Measurements from ENCODE around the gene CDIP1. TPM values are rescaled to one million over a fixed set of nuclear protein-coding genes. Genes with fewer than 3 reads are reported as not detected.

Gene CDIP1
- total and polyA plus RNA-seq, 9 of the 15 experiments (the other 6 are each of a cell fraction or from before 2014, with no cell fraction given), result 0.29 TPM; not detected in 8

GRCh38 chr16:4507588-4508345 is 30.8 kb downstream of the CDIP1 start:
- TSS peak; percentile 53 for BruUV-seq (replicated peaks)
- Histone ChIP-seq H3K9ac (ENCODE audit: insufficient read depth in 1 of 2, low read depth in 2 of 2, low read length in 2 of 2) (no peak overlapping the region), H3K27me3 (ENCODE audit: control insufficient read depth in 2 of 2, insufficient read depth in 2 of 2, low read length in 2 of 2) (no peaks in the 10 kb centered on the region), H3K9me1 (ENCODE audit: control insufficient read depth, insufficient read depth, low read length) (no peaks in the 10 kb centered on the region), H3K36me3 (ENCODE audit: control insufficient read depth, insufficient read depth, low read length) (peaks cover 70% of the 10 kb centered on the region; the same call in 2 of the 3 replicates), H3K4me1 (replicated peaks in 1 of 2; ENCODE audit: control insufficient read depth in 2 of 2, insufficient read depth in 2 of 2, low read length in 2 of 2) (peaks cover 0 to 4% of the 10 kb centered on the region in 2 experiments; a peak in 2 of 5 replicates), H3K4me3 (no peak overlapping the region), H4K20me1 (replicated peaks; ENCODE audit: control insufficient read depth, insufficient read depth, low read length) (0 out of 2 replicates have a peak, but pooled peaks cover 6% of the 10 kb centered on the region), H3K79me2 (ENCODE audit: control insufficient read depth, insufficient read depth, low read length) (peaks cover 3% of the 10 kb centered on the region; the same call in 1 of the 3 replicates), H3K27ac (ENCODE audit: extremely low read depth, low read depth, low read length) (no peak overlapping the region), H2AFZ (ENCODE audit: low read depth, low read length) (no peak overlapping the region), H3K4me2 (ENCODE audit: insufficient read depth, low read length) (no peak overlapping the region), H3K9me3 (replicated peaks; ENCODE audit: control insufficient read depth, insufficient read depth, low read depth, low read length) (no peaks in the 10 kb centered on the region)
- FAIRE-seq (no peak), ATAC-seq (no peak), DNase-seq (ENCODE audit: extremely low read depth in 1 of 4, low spot score in 3 of 4) (no peak)
- 90% methylated on average over 17 of the region's 17 CpGs for WGBS (ENCODE audit: insufficient coverage, low coverage, missing lambda C conversion rate)
- intact Hi-C loops (cut with micrococcal nuclease) (no loop called here), in situ Hi-C loops (cut with MboI) (no loop called here)
- CTCF ChIA-PET (ENCODE audit: low intra/inter-chr PET ratio), result no interaction called here
- POLR2A ChIA-PET, result interaction anchor here (0.6 to 1.1 kb wide), 2 partner anchors 30 to 111 kb away, joined by 3 read pairs; no protein-coding TSS in a partner anchor
- TF ChIP-seq TCF7 (IDR thresholded peaks at IDR 0.05; ENCODE audit: borderline replicate concordance) (no peak), TEAD2 (tag; IDR thresholded peaks at IDR 0.05) (no peak), BRD4 (IDR thresholded peaks at IDR 0.05) (no peak), E2F8 (IDR thresholded peaks at IDR 0.05; ENCODE audit: low read depth, partially characterized antibody) (no peak), RBM22 (IDR thresholded peaks at IDR 0.05; ENCODE audit: low read depth, low read length, poor library complexity, severe bottlenecking) (no peak), L3MBTL2 (IDR thresholded peaks at IDR 0.05) (no peak), SIX5 (IDR thresholded peaks at IDR 0.05; ENCODE audit: borderline replicate concordance in 1 of 2, insufficient read depth in 1 of 2, low read depth in 1 of 2, low read length in 2 of 2) (no peak), ARID3A (IDR thresholded peaks at IDR 0.05; ENCODE audit: borderline replicate concordance, low read depth, low read length) (no peak)
